Astrocyte (in vitro differentiated cells and primary cell): Measurements from ENCODE around the gene CRELD2.

Experiments
- EZH2 ChIP-seq: IDR thresholded peaks from 2 replicates; pipeline ENCODE4 v1.6.1; 2012; ENCODE audit warnings: mild to moderate bottlenecking, low read length, inconsistent platforms; ENCODE audit not compliant: insufficient read depth
- TF ChIP-seq, protein P1 (sequence below): IDR thresholded peaks from 2 replicates; pipeline ENCODE4 v1.5.1; 2011; ENCODE audit warnings: low read depth, mild to moderate bottlenecking, inconsistent platforms, low read length, moderate library complexity; ENCODE audit not compliant: insufficient read depth

DNA sequence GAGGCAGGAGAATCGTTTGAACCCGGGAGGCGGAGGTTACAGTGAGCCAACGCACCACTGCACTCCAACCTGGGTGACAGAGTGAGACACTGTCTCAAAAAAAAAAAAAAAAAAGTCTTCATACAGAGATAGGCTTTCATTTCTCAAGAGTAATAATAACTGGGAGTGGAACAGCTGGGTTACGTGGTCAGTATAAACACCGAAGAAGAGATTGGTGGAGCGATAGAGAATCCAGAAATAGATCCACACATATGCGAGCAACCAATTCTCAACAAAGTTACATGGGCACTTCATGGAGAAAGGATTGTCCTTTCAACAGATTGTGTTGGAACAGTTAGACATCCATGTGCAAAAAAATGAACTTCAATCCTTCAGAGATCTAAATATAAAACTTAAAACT lies 40.2 kb upstream of the CRELD2 start:
- TF ChIP-seq, protein P1, sequence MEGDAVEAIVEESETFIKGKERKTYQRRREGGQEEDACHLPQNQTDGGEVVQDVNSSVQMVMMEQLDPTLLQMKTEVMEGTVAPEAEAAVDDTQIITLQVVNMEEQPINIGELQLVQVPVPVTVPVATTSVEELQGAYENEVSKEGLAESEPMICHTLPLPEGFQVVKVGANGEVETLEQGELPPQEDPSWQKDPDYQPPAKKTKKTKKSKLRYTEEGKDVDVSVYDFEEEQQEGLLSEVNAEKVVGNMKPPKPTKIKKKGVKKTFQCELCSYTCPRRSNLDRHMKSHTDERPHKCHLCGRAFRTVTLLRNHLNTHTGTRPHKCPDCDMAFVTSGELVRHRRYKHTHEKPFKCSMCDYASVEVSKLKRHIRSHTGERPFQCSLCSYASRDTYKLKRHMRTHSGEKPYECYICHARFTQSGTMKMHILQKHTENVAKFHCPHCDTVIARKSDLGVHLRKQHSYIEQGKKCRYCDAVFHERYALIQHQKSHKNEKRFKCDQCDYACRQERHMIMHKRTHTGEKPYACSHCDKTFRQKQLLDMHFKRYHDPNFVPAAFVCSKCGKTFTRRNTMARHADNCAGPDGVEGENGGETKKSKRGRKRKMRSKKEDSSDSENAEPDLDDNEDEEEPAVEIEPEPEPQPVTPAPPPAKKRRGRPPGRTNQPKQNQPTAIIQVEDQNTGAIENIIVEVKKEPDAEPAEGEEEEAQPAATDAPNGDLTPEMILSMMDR: no peak
- TF ChIP-seq EZH2: no peak
